ENCODE results near the gene RPIA. TPM values are rescaled to one million over a fixed set of nuclear protein-coding genes. Genes with fewer than 3 reads are reported as not detected.
"Not testable (repeated sequence)": the region's sequence is repeated elsewhere in the genome, so short reads cannot be mapped to it uniquely, and the experiment has no call there.

RPIA gene
- 9.5 TPM for total RNA-seq

DNA sequence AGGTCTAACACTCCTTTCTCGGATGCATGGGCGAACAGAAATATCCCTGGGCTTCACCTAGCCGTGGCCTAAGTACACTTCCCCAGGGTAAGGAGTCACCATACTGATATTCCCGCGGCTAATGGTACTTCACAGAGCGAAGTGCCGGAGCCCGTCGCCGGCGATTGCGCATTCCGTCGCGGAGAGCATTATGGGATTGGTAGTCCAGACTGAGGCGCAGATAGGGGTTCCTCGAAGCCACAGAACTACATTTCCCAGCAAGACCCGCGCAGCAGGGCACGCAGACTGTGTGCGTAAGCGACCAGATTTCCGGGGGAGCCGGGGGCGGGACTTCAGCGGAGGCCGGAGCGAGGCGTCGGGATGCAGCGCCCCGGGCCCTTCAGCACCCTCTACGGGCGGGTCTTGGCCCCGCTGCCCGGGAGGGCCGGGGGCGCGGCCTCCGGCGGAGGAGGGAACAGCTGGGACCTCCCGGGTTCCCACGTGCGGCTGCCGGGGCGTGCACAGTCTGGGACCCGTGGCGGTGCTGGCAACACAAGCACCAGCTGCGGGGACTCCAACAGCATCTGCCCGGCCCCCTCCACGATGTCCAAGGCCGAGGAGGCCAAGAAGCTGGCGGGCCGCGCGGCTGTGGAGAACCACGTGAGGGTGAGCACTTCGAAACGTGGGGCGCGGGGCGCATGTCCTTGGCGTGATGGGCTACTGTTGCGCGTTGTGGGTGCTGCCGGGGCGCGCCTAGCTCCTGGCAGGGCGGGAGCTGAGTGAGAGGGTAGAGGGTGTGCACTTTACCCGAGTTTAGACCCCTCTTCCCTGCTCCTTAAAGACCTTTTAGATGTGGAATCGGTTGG, at the start of gene RPIA:
Gene RPIA, plus strand, starts transcription at position 335 of the 845 bp plus-strand sequence. Its CDS starts 26 bp downstream, at position 361.
- peak; percentile 98 for ATAC-seq

DNA sequence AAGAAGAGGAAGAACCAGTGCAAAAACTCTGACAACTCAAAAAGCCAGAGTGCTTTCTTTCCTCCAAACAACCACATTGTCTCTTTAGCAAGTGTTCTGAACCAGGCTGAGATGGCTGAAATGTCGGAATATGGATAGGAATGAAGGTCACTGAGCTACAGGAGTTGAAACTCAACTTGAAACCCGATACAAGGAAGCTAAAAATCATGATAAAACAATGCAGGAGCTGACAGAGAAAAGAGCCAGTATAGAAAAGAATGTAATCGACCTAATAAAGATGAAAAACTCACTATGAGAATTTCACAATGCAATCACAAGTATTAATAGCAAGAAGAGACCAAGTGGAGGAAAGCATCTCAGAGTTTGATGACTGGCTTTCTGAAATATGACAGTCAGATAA, 49.2 kb upstream of the RPIA start:
- no peak for ATAC-seq

DNA sequence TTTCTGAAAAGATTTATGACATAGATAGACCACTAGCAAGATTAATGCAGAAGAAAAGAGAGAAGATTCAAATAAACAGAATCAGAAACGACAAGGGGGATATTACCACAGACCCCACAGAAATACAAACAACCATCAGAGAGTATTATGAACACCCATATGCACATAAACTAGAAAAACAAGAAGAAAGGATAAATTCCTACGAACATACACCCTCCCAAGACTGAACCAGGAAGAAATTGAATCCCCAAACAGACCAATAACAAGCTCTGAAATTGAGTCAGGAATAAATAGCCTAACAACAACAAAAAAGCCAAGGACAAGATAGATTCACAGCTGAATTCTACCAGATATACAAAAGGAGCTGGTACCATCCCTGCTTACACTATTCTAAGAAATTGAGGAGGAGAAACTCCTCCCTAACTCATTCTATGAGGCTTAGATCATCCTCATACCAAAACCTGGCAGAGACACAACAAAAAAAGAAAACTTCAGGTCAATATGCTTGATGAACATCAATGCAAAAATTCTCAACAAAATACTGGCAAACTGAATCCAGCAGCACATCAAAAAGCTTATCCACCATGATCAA, 46.1 kb upstream of the RPIA start:
- not testable (repeated sequence) for ATAC-seq

DNA sequence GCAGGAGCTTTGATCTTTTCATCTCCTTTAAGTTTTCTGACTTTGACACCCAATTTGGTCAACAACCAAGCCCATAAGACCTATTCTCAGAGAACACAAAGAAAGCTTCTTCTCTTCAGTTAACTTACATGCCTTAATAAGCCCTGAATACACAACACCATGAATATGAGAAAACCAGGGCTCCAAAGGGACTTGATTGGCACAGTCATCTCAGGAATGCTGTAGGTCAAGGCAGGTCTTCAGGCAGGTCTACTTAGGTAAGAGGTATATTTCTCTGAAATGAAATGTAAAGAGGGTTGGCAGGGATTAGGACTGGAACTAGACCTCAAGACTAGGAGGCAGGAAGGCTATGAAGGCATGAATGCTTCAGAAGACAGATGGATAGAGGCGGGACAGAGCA, 39.8 kb upstream of the RPIA start:
- peak; percentile 50 for ATAC-seq

DNA sequence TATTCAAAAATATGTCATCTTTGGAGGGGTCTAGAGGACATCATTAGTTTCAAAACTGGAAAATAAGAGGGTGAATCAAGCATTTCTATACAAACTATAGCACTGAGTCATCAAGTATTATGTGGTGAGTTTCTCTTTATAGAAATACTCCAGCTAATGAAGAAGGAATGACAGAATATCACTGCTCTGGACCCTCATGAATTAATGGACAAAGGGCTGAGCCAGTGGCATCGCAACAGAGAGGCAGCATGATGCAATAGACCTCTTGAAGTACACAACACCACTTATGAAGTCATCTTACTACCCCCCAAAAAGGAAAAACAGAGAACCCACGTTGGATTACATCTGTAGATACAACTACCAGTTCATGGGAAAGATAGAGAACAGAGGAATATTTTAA, 36.8 kb upstream of the RPIA start:
- no peak for ATAC-seq

DNA sequence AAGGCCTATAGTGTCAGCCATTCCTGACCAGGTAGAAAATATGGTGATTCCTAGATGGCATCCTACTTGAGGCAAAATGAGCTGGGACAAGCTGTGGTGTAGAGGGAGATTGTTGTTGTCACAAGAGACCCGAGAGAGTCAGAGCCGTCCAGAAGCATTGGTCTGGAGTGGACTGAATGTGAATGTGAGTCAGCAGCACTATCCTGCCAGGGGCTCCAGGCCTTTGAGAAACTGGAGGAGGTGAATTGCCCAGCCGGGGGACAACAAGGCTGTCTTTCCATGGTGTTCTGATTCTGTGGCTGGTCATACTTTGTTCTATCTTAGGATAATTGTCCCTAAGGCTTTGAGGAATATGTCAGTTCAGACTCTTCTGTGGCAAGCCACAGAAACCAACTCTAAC, 34.8 kb upstream of the RPIA start:
- no peak for ATAC-seq

DNA sequence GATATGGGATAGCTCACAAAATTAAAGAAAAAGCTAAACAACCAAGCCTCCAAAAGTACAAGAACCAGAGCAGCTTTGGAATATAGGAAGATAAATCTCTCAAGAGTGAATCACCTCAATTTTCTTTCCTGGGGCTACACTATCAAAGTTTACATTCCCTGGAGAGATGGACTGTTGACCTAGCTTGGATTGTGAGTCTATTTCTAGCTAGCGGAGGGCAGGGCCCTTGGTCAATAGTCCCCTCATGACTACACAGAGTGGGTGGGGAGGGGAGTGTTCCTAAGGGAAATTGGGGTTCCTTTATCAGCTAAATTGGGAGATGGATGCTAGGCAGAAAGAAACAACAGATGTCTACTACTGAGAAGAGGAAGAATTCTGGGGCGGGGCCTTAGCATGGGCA, 34.3 kb upstream of the RPIA start:
- ATAC-seq = no peak

DNA sequence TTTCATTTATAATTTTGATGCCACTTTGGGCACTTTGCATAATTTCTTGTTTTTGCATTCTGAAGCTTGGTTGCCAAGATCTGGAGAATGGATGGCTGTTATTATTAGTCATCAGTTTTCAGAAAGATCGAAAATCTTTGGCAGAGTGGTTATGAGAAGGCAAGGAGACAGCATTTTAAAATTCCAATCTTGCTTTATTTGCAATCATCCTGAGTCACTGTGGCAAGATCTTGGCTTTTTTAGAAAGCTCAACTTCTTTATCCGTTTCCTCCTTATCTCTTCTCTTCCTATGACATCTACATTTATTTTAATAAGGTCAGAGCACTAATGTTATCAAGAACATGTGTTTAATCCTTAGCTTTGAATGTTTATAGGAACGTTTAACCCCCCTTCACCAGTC, 33.1 kb upstream of the RPIA start:
- no peak for ATAC-seq

DNA sequence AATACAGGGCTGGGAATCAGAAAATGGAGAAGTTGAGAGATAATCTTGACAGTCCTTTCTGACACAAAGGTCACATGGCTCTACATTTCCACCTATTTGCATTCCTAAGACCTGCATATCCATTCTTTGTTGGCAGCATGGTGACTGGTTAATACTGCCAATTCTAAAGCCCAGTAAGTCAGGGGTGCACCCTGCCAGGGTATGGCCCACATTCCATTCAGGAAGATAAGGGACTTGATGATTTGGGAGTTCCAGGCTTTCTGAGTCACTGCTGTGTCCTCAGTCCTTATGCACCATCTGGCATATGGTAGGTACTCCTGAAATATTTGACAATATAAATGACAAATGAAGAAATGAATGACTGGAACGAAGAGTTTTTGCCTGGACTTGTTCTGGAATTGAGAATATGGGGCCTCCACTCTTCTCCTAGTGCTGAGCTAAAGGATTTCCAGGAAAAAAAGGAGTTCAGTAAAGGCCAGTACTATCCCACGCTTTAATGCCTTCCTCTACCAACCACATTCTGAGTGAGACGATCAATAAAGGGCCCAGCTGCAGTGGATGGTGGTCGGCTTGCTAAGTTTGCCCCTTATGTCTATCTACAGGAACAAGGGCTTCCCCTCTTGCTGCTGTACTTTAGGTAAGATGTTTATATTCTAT, 32.5 kb upstream of the RPIA start:
- peak; percentile 31 for ATAC-seq

DNA sequence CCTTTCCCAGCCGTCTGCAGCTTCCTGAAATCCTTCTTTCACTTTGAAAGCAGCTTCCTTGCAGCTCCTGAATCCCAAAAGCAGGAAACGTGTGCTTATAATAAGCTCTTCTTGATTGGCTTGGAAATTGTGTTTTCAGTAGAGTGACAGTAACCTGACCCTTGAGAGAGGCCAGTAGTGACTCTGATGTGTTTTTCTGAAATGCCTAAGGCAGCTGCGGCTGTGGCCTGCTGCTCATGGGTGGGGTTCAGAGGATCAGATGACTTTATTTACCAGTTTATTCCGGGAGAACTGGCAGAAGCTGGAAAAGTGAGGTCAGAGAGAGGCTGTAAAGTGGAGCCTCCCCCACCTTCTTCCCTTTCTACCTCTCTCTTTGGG, 31.9 kb upstream of the RPIA start:
- ATAC-seq = peak; percentile 59

DNA sequence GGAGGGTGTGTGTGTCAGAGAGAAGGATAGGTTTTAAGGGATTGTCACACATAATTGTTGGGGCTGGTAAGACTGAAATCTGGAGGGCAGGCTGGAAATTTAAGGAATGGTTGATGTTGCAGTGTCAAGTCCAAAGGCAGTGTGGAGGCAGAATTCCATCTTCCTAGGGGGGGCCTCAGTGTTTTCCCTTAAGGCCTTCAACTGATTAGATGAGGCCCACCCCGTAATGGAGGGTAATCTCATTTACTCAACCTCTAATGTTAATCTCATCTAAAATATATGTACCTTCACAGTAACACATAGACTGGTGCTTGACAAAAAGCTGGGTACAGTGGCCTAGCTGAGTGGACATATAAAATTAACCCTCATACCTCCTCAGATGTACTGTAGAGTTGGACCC, 30.9 kb upstream of the RPIA start:
- no peak for ATAC-seq

DNA sequence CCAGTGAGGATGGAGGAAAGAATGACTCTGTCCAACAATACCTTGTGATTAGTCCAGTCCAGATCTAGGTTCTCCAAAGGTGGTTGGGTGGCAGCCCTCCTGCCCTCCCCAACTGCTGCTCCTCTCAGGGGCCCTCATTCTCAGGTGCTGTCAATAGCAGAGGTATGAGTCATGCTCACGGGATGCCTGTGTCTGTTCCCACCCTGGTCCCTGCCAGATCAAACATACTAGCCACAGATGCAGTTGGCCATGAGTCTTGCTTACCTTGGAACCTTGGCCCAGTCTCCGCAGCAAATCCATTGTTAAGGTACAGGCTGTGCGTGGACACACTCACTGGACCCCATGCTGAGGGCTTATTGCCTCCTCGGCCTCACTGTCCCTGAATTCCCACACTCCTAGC, 24.9 kb upstream of the RPIA start:
- no peak for ATAC-seq

DNA sequence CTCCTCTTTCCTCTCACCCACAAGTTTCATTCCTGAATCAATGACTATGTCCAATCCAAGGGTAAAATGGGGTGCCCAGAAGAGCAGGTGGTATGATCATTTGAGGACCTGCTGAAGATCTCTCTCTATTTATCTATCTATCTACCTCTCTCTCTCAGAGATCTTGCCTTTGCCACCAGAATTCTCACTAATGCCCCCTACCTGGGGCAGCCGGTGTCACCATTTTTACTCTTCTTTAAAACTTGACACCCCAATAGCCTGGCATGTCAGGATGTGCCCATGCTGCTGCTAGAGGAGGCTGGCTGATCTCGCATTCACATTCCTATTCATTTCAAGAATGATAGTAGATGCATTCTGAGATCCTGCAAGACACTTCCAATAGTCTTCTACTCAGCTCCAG, 24.3 kb upstream of the RPIA start:
- no peak for ATAC-seq

DNA sequence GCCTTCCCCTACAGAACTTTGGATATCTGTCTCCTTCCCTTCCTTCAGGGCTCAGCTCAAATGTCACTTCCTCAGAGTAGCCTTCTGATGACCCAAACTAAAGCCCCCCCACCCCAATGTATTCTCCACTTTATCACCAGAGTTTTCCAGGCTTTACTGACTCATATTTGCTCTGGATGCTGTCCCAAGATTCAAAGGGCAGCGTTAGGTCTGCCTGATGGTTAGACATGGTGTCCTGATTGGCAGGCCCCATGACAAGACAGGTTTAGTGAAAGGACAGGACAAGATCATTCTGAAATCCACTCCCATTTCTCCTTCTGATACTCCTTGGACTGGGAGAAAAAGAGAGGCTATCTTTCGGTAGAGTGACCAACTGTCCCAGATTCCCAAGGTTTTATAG, 22.6 kb upstream of the RPIA start:
- ATAC-seq = no peak

DNA sequence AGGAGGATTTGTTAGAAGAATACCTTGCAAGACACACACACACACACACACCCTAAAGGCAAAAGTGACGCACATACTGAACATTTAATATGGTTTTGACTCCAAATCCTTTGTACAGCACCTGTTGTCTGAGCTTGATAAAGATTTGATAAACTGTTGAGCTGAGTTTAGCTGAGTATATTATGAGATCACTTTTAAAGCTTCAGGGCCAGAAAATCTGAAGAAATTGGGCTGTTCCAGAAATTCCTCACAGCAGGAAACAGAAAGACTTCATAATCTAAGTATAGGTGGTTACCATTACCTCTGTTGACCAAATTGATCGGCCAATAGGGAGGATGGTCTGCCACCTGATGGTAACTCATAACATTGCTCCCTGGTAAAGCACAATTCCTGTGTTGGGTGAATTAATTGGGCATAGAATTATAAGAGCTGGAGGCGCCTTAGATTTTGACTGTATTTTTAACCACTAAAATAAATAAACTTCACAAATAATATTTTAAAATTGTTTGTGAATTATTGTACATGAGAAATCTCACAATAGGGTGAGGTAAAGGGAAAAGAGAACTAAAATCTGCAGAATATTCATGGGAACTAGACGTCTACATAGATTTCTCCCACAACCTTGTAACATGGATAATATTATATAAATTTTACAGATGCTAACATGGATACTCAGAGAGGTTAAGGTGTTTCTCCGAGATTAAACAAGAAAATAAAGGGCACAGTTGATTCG, 21.8 kb upstream of the RPIA start:
- peak; percentile 72 for ATAC-seq

DNA sequence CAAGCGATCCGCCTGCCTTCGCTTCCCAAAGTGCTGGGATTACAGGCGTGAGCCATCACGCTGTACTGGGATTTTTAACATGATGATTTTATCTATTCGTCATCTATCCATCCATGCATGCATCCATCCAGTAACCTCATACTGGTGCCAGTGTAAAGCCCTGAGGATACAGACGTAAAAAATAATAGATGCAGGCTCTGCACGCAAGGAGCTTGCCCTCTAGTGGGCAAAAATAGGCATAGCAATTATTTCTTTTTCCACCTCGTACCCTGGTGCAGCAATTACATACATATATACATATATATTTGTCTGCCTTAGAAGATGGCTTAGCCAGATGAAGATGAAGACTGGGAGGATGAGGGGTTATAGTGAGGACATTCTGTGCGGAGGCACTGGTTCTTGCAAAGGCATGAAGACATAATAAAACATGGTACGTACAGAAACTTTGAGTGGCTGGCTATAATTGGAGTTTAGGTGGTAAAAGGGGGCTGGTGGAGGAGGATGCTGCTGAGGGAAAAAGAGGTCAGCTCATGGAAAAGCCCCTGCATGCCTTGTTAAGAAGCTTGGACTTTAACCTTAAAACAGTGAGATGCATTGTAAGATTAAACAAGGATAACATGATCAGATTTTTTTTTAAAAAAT, 19.6 kb upstream of the RPIA start:
- peak; percentile 72 for ATAC-seq

DNA sequence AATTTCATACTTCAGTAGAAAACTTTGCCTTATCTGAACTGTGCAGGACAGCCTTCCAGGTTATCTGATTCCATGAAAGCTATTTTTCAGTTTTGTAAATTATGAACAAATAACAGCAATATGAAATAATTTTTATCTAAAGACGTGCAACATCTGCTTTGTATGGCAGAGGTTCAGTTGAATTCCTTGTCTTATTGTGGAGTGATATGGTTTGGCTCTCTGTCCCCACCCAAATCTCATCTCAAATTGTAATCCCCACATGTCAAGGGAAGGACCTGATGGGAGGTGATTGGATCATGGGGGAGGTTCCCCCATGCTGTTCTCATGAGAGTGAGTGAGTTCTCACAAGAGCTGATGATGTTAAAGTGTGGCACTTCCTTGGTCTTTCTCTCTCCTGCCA, 18.1 kb upstream of the RPIA start:
- no peak for ATAC-seq

DNA sequence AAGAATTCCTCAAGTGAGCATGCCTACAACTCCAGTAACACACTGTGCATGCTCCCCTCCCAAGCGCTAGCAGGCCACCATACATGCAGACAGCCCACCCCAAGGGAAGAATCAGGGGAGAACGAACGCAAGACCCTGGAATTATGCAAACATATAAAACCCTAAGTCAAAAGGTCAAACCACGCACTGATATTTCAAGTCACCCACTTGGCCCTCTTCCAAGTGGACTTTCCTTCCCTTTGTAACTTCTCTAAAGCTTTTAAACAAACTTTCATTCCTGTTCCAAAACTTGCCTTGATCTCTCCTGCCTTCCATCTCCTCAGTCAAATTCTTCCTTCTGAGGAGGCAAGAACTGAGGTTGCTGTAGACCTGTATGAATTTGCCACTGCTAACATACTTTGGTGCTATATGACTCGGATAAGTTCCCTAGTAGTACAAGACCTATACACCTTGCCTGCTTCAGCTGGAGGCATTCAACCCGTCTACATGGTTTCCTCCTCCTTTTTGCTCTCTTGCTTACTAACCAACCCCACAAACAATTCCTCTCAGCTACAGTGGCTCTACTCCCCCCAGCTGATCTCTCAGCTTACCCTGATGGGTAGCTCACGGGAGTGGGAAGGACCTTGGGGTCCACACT, 11.1 kb upstream of the RPIA start:
- ATAC-seq = no peak

DNA sequence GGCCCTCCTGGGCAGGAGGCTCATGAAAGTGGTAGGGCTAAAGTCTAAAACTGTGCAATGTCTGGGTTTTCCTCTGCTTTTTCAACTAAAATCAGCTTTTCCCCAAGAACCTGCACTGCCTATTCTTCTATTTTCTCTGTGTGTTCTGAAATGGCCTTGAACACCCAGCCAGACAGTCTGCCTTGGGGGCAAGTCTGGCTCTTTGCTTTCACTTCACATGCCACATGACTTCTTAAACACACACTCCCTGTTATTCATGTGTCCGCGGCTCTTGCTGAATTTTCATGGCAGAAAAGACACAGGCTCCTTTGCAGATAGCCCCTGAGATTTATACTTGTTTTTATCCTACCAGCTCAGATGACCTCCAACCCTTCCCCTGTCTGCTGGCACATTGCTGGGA, 10.6 kb upstream of the RPIA start:
- ATAC-seq = no peak

DNA sequence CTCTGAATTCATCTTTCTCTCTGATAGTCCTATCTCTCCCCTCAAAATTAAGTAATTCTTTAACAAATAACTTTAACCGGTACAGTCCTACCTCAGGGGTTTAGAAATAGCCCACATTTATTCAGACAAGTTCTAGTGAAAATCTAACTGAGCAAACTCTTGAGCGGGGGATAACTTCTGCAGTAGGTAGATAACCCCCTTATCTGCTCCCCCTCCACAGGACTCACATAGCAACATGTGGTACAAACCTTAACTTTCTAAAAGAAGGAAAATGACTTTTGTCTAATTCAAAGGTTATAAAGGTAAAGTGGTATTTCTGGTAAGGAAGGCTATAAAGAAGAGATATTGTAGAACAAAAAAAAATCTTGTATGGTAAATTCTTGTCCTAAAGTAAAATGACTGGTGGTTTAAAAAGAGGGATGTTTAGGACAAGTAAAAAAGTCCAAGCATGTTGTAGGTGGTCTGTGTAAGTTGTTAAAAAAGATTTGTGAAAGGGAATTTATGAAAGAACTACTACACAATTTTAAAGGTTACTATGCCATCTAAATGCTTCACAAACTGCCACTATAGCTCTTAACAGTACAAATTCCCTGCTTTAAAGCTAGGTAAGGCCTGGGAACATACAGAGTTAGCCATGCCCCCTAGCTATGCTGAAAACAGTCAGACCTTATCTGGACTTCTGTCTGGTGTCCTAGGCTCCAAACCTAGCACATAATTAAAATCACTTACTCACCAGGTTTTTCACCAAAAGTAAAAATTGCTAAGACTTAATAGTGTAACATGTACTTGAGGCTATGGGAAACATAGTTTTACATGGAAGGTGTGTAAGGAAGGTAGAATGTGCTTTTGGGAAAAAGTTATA, 8.1 kb upstream of the RPIA start:
- no peak for ATAC-seq

DNA sequence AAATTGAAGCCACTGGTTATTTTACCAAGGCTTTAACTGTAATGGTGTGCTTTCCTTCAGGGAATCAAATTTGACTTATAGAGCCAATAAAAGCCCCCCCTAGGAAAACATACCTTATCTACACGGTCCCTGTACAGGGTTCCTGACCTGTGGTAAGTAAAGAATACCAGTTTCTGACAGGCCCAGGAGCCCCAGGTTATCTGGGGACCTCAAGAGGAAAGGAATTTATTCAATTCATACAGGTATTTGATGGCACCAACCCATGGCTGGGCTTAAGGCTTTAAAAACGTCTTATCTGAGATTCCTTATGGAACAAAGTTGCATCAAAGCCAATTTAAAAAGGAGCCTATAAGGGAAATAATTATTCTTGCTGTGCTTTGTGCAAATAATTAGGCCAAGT, 7.0 kb upstream of the RPIA start:
- no peak for ATAC-seq
